HG02840 (cell line): ENCODE data around the gene MTR.

Source experiments
- ATAC-seq: cut with Tn5 transposase; IDR thresholded peaks from one replicate; pipeline ENCODE4 v1.9.1; 2021; ENCODE audit warnings: mild to moderate bottlenecking, moderate library complexity, moderate number of reproducible peaks; ENCODE audit not compliant: unreplicated experiment, low FRiP score

MTR gene

DNA sequence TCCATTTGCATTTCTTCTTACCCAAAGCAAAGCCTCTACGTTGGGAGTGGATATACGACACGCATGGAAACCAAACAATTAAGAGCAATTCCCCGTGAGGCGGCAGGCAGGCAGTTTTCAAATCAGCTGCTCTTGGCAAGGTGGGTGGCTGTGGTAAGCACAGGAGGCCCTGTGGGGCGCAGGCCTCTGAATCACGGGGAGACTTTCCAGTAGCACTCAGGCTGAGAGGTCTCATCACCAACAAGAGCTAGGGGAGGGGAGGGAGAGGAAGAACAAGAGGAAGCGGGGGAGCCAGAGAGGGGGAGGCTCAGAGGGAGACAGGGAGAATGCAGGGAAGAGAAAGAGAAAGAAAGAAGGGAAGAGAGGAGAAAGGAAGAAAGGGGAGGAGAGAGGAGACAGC is 152.7 kb downstream of the MTR start:
- ATAC-seq, result no peak

DNA sequence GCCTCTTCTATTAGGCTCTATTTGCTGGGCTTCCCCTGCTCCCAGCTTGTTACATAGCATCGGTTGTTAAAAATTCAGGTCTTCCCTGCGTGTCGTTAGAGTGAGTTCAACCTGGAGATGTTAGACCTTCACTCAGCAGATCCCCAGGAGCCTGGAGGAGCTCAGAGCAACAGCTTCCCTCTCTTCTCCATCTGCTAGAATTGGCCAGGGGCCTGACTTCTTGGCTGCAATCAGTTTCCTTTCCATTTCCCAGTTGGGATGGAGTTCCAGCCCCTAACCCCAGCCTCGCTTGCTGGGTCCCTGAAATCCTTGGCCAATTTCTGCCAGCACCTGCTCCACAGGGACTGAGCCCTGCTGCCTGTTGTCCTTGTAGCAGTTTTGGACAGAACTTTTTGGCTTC is 153.3 kb downstream of the MTR start:
- no peak for ATAC-seq

DNA sequence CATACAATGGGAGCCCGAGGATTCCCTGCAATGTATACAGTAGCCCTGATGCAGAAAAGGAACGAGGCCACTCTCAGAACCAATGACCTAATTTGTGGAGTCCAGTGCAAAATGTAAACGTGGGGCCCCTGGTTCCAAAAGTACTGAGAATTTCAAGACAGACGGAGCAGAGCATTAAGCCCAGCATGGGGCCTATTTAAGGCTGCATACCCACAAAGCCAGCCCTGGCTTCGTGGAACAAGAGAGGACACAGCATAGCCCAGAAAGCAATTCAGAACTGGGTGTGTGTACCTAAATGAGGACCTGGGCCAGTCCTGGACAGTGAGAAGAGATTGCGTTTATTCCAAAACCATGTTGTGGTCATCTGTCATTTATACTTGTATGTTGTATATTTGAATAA is 153.9 kb downstream of the MTR start:
- no peak for ATAC-seq

- ATAC-seq, result no peak
Measured at GRCh38 chr1:236950365-236950764, 155.3 kb downstream of the MTR start.

DNA sequence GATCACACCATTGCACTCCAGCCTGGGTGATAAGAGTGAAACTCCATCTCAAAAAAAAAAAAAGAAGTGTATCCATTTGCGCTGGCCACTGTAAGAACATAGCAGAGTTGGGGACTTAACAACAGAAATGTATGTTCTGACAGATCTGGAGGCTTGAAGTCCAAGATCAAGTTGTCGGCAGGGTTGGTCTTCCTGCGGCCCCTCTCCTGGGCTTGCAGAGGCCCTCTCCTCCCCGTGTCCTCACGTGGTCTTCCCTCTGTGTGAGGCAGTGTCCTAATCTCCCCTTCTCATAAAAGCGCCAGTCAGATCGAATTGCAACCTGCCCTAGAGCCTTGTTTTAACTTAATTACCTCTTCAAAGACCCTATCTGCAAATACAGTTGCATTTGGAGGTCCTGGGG is 156.6 kb downstream of the MTR start:
- ATAC-seq, result no peak

DNA sequence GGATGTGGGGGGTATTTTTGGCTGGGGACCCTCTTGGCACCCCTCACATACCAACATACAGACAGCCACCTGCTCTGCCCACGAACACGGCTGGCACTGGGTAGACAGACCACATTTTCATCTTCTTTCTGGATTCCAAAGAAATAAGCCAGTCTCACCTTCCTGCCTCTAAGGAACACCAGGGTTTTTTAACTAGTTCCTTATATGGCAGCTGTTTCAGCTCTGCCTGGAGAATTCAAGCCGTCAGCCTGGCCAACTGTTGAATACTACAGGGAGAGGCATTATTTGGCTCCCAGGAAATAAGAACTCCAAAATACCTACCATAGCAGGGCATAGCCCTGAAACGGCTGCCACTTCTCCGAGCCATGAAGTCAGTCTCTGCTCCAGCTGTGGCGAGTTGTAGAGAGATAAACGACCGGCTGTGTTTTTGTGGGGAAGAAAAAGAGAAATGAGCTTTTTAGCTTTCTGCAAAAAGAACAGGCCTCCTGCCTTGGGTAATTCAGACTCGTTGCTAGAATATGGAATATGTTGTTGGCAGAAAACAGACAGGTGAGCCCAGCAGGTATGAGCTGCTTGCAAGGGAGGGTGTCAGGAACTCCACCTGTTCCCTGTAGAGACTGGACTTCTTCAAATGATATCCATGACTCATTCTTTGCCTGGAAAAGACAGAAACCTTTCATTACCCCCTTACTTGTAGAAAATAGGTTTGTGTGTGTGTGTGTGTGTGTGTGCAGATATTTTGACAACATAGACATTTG is 157.3 kb downstream of the MTR start:
- ATAC-seq, result no peak

DNA sequence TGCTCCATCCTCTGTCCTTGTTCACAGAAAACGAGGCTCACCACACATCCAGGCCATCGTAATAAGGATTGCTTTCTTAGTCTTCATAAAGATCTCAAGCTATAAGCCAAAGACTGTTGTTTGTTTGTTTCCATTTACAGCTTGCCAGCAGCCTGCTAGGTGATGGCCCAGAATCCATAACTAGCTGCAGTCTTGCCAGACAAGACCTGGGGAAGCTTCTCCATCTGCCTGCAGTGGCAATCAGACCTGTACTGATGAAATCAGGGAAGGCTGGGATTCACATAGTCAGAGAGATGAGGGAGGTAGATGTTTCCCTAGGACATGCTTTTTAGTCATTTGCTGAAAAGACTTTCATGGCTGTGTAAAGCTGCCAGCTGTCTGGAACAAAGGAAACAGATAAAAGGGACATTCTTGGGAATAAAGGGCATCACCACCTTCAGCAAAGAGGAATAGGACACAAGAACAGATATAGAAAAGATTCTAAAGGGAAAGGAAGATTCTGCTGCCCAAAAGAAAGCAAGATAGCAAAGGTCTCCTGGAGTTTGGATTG is 158.1 kb downstream of the MTR start:
- ATAC-seq, result no peak
